ENCODE results near the gene TSPAN3.

Gene TSPAN3

DNA sequence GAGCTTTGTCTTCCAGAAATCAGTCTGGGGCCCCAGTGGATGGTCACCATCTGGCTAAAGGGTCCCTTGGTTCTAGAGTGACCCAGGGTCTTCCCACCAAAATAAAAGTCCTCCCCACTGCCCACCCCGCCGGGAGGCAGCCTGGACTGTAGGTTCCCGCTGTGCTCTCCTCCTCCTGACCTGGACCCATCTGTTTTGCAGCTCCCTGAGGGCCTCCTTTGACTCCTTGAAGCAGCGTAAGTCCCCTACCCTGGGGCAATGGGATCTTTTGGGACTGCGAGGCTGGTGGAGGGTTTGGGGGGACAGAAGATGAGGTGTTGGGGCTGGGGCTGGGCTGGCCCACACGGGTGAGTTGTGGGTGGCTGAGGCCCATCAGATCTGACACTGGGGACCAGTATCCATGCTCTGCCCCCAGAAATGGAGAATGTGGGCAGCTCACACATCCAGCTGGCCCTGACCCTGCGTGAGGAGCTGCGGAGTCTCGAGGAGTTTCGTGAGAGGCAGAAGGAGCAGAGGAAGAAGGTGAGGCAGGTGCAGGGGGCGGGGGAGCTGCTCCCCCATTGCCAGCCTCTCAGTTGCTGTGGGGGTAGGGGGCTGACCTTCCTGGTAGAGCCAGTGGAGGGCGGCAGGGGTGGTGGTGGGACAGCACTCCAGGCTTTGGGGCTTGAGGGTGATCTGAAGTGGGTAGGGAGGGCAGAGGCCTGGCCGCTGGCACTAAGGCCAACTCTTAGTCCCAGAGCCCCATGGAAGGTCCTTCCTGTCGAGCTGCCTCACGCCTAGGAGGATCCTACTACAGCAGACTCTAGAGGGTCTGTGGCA lies 45.6 kb downstream of the TSPAN3 start:
- in situ Hi-C loops (cut with MboI; ENCODE audit: low sequenced_read_pairs), result no loop called here

DNA sequence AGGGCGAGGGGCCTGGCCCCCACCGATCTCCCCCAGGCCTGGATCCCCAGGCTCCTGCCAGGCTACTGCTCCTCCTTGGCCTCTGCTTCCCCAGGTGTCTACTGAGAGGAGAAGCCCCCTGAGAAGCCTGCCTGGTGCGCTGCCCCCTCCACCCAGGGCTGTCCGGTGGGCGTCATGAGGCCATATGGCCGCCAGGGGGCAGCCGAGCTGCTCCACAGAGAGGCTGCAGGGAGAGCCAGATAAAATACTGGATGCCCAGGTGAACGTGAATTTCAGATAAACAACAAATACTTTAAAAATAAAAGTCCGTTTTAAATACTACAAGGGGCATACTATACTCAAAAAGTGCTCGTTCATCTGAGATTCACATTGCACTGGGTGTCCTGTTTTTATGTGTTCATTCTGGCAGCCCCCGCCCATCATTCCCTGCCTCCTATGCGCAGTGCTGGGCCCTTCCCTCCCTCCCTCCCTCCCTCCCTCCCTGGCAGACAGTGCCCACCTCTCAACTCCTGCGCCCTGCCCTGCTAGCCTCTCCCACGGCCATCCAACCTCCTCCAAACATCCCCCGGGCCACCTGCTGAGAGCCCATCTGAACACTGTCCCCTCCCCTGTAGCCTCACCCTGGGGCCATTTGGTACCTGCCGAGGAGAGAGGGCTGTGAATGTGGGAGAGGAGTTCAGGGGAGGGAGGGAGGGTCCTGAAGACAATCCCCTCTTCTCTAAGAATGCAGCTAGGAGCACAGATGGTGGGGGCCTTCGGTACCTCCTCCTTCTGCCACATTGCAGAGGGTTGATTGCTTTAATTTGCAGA lies 46.4 kb downstream of the TSPAN3 start:
- in situ Hi-C loops (cut with MboI; ENCODE audit: low sequenced_read_pairs), result no loop called here

DNA sequence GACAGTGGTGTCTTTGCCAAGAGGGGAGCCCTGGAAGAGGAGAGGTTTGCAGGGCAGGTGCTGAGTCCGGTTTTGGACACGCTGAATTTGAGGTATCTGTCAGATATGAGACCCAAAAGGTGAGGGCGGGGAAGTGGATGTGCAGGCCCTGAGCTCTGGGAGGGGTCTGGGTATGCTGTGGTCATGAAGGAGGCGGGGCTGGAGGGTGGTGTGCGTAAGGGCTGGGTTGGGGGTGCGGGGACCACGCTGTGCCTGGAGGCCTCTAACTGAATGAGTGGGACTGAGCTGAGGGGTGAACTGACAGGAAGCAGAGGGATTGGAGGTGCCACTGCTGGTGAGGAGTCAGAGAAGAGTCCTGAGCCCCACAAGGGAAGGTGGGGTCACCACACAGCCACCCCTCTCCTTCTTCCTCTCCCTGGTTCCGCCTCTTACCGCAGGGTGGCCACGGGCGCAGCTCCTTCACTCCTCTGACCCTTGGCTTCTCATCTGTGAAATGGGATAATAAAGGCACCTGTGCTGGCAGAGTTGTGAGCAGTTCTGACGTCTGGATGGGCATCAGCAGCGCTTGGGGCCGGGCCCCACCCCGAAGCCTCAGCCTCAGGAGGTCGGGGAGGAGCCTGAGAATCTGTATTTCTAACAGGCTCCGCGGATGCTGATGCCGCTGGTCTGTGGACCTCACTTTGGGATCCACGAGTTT lies 47.2 kb downstream of the TSPAN3 start:
- in situ Hi-C loops (cut with MboI; ENCODE audit: low sequenced_read_pairs), result no loop called here

DNA sequence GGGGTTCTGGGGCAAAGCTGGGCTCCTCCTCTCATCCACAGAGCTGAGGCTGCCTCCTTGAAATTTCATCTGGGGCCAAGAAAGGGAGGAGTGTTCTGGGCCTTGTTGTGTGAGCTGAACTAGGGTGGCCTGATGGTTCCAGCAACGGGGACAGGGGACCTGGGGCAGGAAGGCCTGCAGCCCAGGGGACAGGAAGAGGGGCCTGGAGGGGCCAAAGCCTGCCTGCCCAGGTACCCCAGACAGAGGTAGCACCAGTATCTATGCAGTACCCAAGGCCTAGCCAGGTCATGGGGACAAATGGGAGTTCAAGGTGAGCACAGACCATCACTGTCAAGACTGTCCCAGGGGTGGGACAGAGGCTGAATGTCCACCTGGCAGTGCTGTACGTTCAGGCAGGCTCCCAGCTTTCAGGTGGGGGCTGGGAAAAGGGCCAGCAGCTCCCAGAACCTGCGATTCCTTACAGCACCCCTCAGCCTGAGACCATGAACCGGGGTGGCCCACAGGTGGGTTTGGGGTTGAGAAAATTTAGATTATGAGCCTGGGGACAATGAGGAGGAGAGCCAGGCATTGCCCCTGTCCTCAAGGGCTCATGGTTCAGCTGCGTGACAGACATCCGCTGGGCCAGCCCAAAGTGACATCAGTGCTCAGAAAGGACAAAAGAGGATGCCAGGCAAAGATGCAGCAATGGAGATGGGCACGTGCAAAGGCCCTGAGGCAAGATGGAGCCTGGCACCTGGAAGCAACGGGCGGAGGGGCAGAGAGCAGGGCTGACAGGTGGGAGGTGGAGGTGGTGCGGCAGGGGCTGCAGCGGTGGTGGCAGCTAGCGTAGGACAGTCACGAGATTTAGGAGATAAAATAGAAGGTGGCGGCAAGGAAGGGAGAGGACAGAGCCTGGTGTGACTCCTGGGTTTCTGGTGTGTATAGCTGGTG lies 48.0 kb downstream of the TSPAN3 start:
- in situ Hi-C loops (cut with MboI; ENCODE audit: low sequenced_read_pairs), result no loop called here

- in situ Hi-C loops (cut with MboI; ENCODE audit: low sequenced_read_pairs), result no loop called here
These were observed 49.0 kb downstream of the TSPAN3 start for GRCh38 chr15:77021803-77022381.

DNA sequence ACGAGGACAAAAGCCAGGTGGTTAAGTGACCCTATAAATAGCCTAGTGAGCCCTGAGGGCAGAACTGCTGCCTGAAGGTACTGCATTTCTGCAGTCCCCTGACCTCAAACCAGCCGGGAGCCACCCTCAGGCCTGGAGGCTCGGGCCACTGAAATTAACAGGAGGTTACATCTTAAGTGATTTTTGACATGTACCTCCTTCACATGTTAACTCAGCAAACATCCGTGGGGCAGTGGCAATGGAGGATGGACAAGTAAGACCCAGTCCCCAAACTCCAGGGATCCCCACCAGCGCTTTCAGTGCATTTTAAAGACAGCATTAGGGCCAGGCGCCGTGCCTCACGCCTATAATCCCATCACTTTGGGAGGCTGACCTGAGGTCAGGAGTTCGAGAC lies 49.8 kb downstream of the TSPAN3 start:
- in situ Hi-C loops (cut with MboI; ENCODE audit: low sequenced_read_pairs), result no loop called here

GRCh38 chr15:77020348-77021087 lies 50.4 kb downstream of the TSPAN3 start:
- in situ Hi-C loops (cut with MboI; ENCODE audit: low sequenced_read_pairs), result no loop called here

DNA sequence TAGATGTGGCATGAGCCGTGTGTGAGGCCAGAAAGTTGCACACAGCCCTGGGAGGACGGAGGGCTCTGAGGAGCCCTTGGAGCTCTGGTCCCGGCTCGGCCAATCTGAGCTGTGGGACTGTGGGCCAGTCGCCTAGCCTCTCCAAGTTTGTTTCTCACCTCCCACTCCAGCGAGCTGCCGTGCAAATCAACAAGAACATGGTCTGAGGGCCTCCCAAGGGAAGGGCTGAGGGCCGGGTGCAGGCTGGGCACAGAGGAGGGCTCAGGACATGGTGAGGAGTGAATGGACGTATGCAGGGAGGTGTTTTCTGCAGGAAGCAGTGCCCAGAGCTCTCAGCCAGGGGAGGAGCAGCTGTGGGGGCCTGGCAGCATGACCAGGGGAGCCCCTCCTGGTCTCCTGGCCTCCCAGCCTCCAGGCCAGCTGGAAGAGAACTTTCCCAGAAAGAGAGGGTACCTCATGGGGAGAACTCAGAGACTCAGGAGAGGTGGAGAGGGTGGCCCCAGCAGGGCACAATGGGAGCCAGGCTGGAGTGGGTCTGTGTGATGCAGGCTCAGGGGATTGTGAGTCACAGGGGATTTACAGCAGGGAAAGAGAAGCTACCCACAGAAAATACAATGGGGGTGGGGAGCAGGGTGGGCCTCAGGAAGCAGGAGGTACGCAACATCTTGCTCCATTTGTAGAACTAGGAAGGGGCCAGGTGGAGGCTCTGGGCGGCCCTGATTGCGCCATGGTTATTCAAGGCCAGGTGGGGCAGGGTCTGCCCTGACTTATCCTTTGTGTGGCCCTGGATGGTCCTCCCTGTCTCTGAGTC lies 51.2 kb downstream of the TSPAN3 start:
- in situ Hi-C loops (cut with MboI; ENCODE audit: low sequenced_read_pairs), result no loop called here

DNA sequence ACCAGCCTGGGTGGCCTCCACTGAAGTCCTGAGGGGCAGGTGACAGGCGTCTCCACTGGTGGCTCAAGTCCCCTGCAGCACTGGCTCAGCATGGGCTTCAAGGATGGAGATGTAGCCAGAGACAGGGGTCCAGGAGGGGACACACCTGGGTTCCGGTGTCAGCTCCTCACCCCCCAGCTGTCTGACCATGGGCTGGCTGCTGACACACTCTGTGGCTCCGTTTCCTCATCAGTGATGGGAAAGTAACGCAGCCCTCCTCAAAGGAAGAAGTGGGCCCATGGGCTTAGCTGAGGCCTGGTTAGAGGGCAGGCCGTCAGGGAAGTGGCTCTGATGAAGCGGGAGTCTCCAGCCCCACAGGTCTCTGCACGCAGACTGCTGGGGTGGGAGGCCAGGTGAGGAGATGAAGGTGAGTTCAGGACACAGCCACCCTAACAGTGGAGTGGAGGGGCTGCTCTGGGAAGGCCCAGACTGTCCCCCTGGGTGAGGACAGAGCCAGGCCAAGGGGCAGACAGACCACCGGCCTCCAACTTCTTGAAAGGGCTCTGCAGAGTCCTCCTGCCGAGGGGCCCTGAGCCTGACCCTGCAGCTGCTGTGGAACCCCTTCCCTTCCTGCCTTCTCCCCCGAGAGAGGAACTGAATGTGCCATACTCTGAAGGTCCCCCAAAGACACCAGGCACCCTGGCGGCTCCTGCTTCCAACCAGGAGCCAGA lies 52.0 kb downstream of the TSPAN3 start:
- in situ Hi-C loops (cut with MboI; ENCODE audit: low sequenced_read_pairs), result no loop called here

DNA sequence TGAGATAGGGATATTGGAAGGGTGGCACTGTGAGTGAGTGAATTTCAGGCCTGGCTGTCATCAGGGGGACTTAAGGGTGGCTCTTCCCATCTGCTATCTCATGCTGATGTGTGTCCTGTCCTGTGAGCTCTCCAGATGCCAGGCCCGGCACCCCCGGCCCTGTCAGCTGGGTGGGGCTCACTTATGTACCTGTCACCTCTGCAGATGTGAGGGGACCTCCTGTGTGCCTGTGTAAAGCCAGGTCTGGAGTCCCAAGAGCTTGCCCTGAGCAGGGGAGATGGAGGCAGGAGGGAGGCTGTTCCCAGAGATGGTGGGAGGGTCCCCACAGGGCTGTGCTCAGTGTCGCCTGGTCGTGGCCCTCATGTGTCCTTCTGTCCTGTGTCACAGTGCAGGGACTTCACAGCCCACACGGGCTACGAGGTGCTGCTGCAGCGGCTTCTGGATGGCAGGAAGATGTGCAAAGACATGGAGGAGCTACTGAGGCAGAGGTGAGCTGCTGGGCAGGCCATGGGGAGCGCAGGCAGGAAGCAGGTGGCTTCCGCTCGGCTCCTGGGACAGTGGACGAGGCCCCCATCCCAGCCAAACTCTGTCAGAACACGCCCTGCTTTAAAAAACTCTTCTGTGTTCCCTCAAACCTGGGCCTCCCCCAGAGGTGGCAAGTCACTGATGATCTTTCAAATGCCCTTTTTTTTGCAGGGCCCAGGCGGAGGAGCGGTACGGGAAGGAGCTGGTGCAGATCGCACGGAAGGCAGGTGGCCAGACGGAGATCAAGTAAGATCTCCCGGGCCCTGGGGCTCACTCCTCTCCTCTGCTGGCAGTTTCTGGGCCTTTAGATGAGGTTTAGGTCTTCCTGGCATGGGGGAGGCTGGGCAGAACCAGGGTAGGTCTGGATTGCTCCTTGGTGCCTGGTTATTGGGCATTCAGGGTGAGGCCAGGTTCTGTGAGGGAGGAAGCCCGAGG lies 52.9 kb downstream of the TSPAN3 start:
- in situ Hi-C loops (cut with MboI; ENCODE audit: low sequenced_read_pairs), result no loop called here

GRCh38 chr15:77017091-77017660 lies 53.7 kb downstream of the TSPAN3 start:
- in situ Hi-C loops (cut with MboI; ENCODE audit: low sequenced_read_pairs), result no loop called here

GRCh38 chr15:77016321-77016695 lies 54.6 kb downstream of the TSPAN3 start:
- in situ Hi-C loops (cut with MboI; ENCODE audit: low sequenced_read_pairs), result no loop called here

DNA sequence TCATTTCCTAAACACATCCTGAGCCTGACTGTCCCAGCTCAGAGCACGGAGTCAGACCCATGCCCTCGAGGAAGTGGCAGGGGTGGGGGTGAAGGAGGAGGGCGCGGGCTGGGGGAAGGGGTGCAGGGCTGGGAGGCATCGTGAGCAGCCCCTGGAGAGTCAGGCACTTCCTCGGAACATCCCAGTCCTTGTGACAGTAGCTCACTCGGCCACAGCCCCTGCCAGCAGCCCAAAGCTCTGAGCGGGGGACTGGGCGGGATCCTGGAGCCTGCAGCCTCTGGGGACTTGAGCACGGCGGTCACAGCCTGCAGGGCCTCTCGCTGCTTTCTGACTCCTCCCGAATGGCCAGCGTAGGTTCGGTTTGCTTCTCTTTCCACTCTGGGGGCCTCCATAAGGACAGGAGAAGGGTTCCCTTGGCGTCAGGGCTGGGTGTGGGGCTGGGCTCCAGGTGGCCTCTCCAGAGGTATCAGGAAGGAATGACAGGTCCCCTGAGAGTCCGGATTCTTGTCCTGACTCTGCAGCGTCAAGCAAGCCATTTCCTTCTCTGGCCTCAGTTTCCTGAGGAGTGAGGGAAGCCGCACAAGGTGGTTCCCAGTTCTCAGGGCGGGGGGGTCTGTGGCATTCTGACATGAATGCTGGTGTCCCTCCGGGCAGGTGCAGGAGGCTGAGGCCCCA lies 55.1 kb downstream of the TSPAN3 start:
- in situ Hi-C loops (cut with MboI; ENCODE audit: low sequenced_read_pairs), result no loop called here

DNA sequence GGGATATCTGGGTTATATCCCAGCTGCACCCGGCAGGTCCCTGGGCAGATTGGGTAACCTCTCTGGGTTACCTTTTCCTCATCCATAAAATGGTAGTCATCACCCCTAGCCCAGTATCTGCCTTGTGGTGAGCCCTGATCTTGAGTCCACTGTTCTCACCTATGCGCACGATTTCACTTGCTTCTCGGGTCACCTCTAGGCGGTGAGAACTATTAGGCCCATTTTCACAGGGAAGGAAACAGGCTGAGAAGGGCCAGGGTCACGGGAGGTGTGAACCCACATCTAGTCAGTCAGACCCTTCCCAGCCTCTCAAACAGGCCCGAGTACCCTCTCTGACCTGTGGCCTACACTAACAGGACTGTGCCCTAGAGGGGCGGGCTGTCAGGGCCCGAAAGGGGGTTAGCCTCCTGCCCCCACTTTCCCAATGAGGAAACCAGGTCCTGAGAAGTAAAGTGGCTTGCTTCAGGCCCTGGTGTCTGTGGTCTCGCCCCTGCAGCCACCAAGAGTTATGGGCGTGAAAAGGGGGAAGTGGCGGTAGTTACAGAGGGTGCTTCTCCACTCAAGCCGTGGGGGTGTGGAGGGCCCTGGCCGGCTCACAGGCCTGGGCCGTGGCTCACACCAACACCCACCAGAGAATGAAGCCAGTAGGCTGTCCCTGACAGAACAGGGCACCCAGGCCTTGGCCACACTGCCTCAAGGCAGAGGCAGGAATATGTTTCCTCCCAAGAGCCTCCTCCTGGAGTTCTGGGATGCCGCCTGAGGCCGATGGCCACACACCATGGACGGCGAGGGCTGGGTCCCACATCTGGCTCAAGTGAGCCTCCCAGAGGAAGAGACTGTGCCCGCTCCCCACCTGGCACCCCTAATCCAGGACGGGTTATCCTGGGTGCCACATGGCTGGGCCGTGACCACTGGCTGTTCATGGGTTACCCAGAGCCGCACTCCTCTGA lies 56.5 kb downstream of the TSPAN3 start:
- in situ Hi-C loops (cut with MboI; ENCODE audit: low sequenced_read_pairs), result no loop called here

DNA sequence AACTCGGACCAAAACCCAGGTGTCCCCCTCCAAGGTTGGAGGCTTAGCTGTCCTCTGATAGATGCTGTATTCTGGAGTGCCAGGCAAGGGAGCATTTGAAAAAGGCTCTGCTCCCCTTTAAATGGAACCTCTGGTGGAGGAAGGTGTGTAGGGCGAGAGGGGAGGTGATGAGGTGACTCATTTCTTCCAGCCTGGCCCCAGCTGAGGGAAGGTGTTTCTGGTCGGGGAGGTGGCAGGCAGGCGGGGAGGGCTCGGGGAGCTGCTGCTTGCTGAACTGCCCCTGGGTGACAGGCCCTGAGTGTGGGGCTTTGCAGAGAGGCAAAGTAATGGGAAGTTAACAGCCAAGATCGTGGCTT lies 57.2 kb downstream of the TSPAN3 start:
- in situ Hi-C loops (cut with MboI; ENCODE audit: low sequenced_read_pairs), result no loop called here
